K562 (cell line): Measurements from ENCODE around the gene PLA2G2E. TPM values are rescaled to one million over a fixed set of nuclear protein-coding genes. Genes with fewer than 3 reads are reported as not detected.

Experiments used
- ATAC-seq: fragments of 200-7000 bp; cut with Tn5 transposase; 3 replicates; pipeline ENCODE4 v1.9.1; 2020; ENCODE audit warnings: moderate library complexity
- BruUV-seq: library from RNA; stranded (reverse); fragments of 400-500 nt; replicated peaks from 2 replicates; lab custom pipeline; 2021; lab: Mats Ljungman, UMichigan
- CTCF ChIA-PET: fragments of 300-600 bp; formaldehyde crosslinking; extraction: SDS; loops from one replicate; lab custom pipeline; 2021; ENCODE audit warnings: low intra/inter-chr PET ratio; lab: Yijun Ruan, JAX
- POLR2A ChIA-PET: fragments of 300-600, 350-650 bp; sonication (Branson Sonifier 250); formaldehyde crosslinking; extraction: SDS; loops from one replicate; lab custom pipeline; 2021; ENCODE audit warnings: antibody characterized with exemption, inconsistent platforms; lab: Yijun Ruan, JAX
- DNase-seq, 4 experiments: peaks; one replicate each; pipeline versions ENCODE4 v3.0.0 to v3.0.0-alpha.2; 2011 to 2018; ENCODE audit warnings: low spot score in 3 of 4, mixed read lengths in 3 of 4; ENCODE audit errors: extremely low read depth in 1 of 4
- FAIRE-seq: peaks from 2 replicates; lab custom pipeline; 2011; peaks lifted over from hg19 to GRCh38; lab: Jason Lieb, UNC
- H2AFZ ChIP-seq: 2 replicates; pipeline ENCODE4 v1.6.0; 2011; ENCODE audit warnings: low read depth, low read length, control low read depth, inconsistent platforms
- H3K27ac ChIP-seq: fragments of 200-600 bp; 3 replicates; pipeline ENCODE4 v1.8.0; 2011; ENCODE audit warnings: low read depth, mild to moderate bottlenecking, control low read depth, inconsistent platforms, low read length, moderate library complexity, mixed read lengths; ENCODE audit errors: extremely low read depth
- H3K27me3 ChIP-seq, 2 experiments: fragments of 300-600 bp in 1 of 2; 2 replicates in 1 of 2; 3 replicates in 1 of 2; pipeline versions ENCODE4 v1.6.0 to v1.8.0; 2011; ENCODE audit warnings: inconsistent platforms in 2 of 2, low read length in 2 of 2, mild to moderate bottlenecking in 1 of 2, mixed read lengths in 1 of 2, moderate library complexity in 1 of 2; ENCODE audit not compliant: control insufficient read depth in 2 of 2, insufficient read depth in 2 of 2
- H3K36me3 ChIP-seq: fragments of 300-600 bp; 3 replicates; pipeline ENCODE4 v1.8.0; 2011; ENCODE audit warnings: mild to moderate bottlenecking, low read length, inconsistent platforms; ENCODE audit not compliant: control insufficient read depth, insufficient read depth
- H3K4me1 ChIP-seq, 2 experiments: fragments of 200-600 bp in 1 of 2; replicated peaks in 1 of 2; 2 replicates in 1 of 2; 3 replicates in 1 of 2; pipeline versions ENCODE4 v1.5.1 to v1.8.0; 2011; ENCODE audit warnings: inconsistent platforms in 2 of 2, low read length in 2 of 2, mild to moderate bottlenecking in 1 of 2, mixed read lengths in 1 of 2, moderate library complexity in 1 of 2; ENCODE audit not compliant: control insufficient read depth in 2 of 2, insufficient read depth in 2 of 2
- H3K4me2 ChIP-seq: 2 replicates; pipeline ENCODE4 v1.6.1; 2011; ENCODE audit warnings: low read length, control low read depth, inconsistent platforms, mixed read lengths; ENCODE audit not compliant: insufficient read depth
- H3K4me3 ChIP-seq: fragments of 200-600 bp; sonication (generic), shearing (Covaris generic); 2 replicates; pipeline ENCODE4 v1.5.1; 2016; ENCODE audit warnings: control low read depth, inconsistent platforms
- H3K79me2 ChIP-seq: fragments of 200-600 bp; 3 replicates; pipeline ENCODE4 v1.8.0; 2011; ENCODE audit warnings: low read length, inconsistent platforms; ENCODE audit not compliant: control insufficient read depth, insufficient read depth
- H3K9ac ChIP-seq, 2 experiments: 2 replicates each; pipeline versions ENCODE4 v1.6.0 to v1.6.1; 2011; ENCODE audit warnings: low read depth in 2 of 2, low read length in 2 of 2, control low read depth in 1 of 2, inconsistent platforms in 1 of 2, mild to moderate bottlenecking in 1 of 2, mixed read lengths in 1 of 2; ENCODE audit not compliant: insufficient read depth in 1 of 2
- H3K9me1 ChIP-seq: one replicate; pipeline ENCODE4 v1.6.0; 2011; ENCODE audit warnings: inconsistent platforms, mild to moderate bottlenecking, low read length, moderate library complexity; ENCODE audit not compliant: control insufficient read depth, insufficient read depth
- H3K9me3 ChIP-seq: replicated peaks from 2 replicates; pipeline ENCODE4 v1.5.1; 2011; ENCODE audit warnings: low read depth, low read length, inconsistent platforms; ENCODE audit not compliant: control insufficient read depth, insufficient read depth
- H4K20me1 ChIP-seq: replicated peaks from 2 replicates; pipeline ENCODE4 v1.6.1; 2011; ENCODE audit warnings: low read length, inconsistent platforms, mixed read lengths; ENCODE audit not compliant: control insufficient read depth, insufficient read depth
- BMI1 ChIP-seq: fragments of 150-350 bp; IDR thresholded peaks from 2 replicates; pipeline ENCODE4 v1.6.1; 2014; ENCODE audit warnings: low read length
- ELF2 ChIP-seq: fragments of 250-450 bp; sonication (Bioruptor Pico); IDR thresholded peaks from 2 replicates; pipeline ENCODE4 v1.5.0; 2021; ENCODE audit warnings: mild to moderate bottlenecking
- EWSR1 ChIP-seq: fragments of 450-650 bp; IDR thresholded peaks from 2 replicates; pipeline ENCODE4 v1.6.1; 2018; ENCODE audit warnings: borderline replicate concordance, mild to moderate bottlenecking, low read depth, moderate library complexity; ENCODE audit not compliant: partially characterized antibody
- GTF2B ChIP-seq: IDR thresholded peaks from 2 replicates; pipeline ENCODE4 v1.6.1; 2011; ENCODE audit not compliant: insufficient read length; ENCODE audit errors: extremely low read depth
- MCM3 ChIP-seq: fragments of 450-650 bp; IDR thresholded peaks from 2 replicates; pipeline ENCODE4 v1.6.1; 2016
- PATZ1 ChIP-seq: fragments of 250-450 bp; sonication (Bioruptor Pico); IDR thresholded peaks from 2 replicates; pipeline ENCODE4 v1.5.0; 2020; ENCODE audit warnings: mild to moderate bottlenecking, borderline replicate concordance
- RBM25 ChIP-seq: fragments of 200-400 bp; formaldehyde crosslinking; IDR thresholded peaks from 2 replicates; pipeline ENCODE4 v1.6.1; 2018; ENCODE audit warnings: low read length, low read depth, moderate library complexity; ENCODE audit not compliant: severe bottlenecking
- SETDB1 ChIP-seq: IDR thresholded peaks from one replicate; pipeline ENCODE4 v1.6.1; 2012; ENCODE audit warnings: low read length, control low read depth, inconsistent platforms
- ZNF561 ChIP-seq: fragments of 450-650 bp; formaldehyde crosslinking; conservative IDR thresholded peaks from 2 replicates; pipeline ENCODE4 v1.4.0; 2020; ENCODE audit warnings: mild to moderate bottlenecking, moderate library complexity
- WGBS: fragments of 100-300 bp; shearing (Covaris generic); methylation state at CpG from one replicate; pipeline ENCODE4 v1.1.6; 2016; ENCODE audit warnings: low coverage, mixed read lengths; ENCODE audit not compliant: insufficient coverage; ENCODE audit errors: missing lambda C conversion rate; 5-methylcytosine and 5-hydroxymethylcytosine counted together
- in situ Hi-C: fragments of 300-500 bp; cut with MboI; formaldehyde crosslinking; loops from 4 replicates; pipeline ENCODE4 v1.15.0; 2018; ENCODE audit warnings: inconsistent platforms, mixed read lengths
- intact Hi-C: fragments of 100-400 bp; cut with micrococcal nuclease; formaldehyde crosslinking; loops from 2 replicates; pipeline ENCODE4 v1.14.2; 2022
- polyA plus RNA-seq, 8 experiments: library from polyadenylated mRNA; depleted of rRNA in 4 of 8; stranded (reverse) in 5 of 8; unstranded in 3 of 8; fragments of >200 nt; fragmentation: Nextera tagmentation in 2 of 8; fragmentation: Illumina TruSeq in 1 of 8; extraction: Ambion mirVana in 2 of 8; extraction: Trizol in 1 of 8; gene quantifications; 2 replicates each; pipeline versions ENCODE4 v1.2.1 to v1.2.3, GENCODE V29; 2011 to 2014; ENCODE audit warnings: inconsistent platforms in 1 of 8, missing spikeins in 1 of 8
- total RNA-seq, 7 experiments: library from RNA; depleted of rRNA in 6 of 7; stranded (reverse); fragments of >200 nt in 6 of 7; fragmentation: Illumina TruSeq in 2 of 7; extraction: Trizol in 2 of 7; gene quantifications; 2 replicates each; pipeline versions ENCODE4 v1.2.1 to v1.2.3, GENCODE V29; 2011 to 2021; ENCODE audit warnings: low replicate concordance in 1 of 7
- TF ChIP-seq, protein P1 (sequence below): fragments of 250-450 bp; sonication (Bioruptor Pico); IDR thresholded peaks from 2 replicates; pipeline ENCODE4 v1.5.0; 2021
- TF ChIP-seq, protein P2 (sequence below): sonication (generic); formaldehyde crosslinking; IDR thresholded peaks from 2 replicates; pipeline ENCODE4 v1.8.0; 2022; ENCODE audit warnings: mild to moderate bottlenecking, missing genetic modification reagents

PLA2G2E gene
- total and polyA plus RNA-seq, 9 of the 15 experiments (the other 6 are each of a cell fraction or from before 2014, with no cell fraction given), result not detected

DNA sequence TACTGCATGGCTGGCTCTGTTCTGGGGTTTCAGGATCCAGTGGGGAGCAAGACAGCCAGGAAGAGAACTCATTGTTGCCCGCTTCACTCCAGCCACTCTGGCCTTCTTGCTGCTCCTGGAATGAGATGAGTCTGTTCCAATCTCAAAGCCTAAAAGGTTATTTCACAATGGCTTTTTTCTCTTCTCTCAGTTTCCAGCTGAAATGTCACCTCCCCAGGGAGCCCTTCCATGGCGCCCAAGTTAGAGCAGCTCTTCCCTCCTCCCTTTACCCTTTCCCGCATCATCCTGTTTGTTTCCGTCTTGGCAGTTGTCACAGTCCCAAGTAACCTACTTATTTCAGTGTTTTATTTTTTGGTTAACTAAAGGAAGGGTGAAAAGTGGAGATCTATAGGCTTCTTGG, 40.2 kb upstream of the PLA2G2E start:
- H3K4me3 ChIP-seq, result no peak overlapping the region
- no peak for DNase-seq
- H4K20me1 ChIP-seq, result no peaks in the 10 kb centered on the region; the same call in 1 of the 2 replicates
- no peak overlapping the region for H3K4me2 ChIP-seq
- no peak overlapping the region for H3K9ac ChIP-seq
- ATAC-seq, result no peak
- ChIA-PET CTCF (no interaction called here), POLR2A (interaction anchor here (0.6 kb wide), 1 partner anchor 37 kb away, joined by 3 read pairs; no protein-coding TSS in a partner anchor)
- H3K9me1 ChIP-seq, result no peaks in the 10 kb centered on the region
- H3K27me3 ChIP-seq, result peaks cover 14 to 39% of the 10 kb centered on the region in 2 experiments; a peak in 3 of 5 replicates
- H2AFZ ChIP-seq, result no peak overlapping the region
- TF ChIP-seq EWSR1 (no peak), ZNF561 (CRISPR knock-in tag) (no peak), MCM3 (no peak)
- no peak overlapping the region for H3K27ac ChIP-seq
- H3K9me3 ChIP-seq, result no peaks in the 10 kb centered on the region
- BruUV-seq, result no TSS peak
- 3% methylated on average over 4 of the region's 4 CpGs for WGBS
- H3K79me2 ChIP-seq, result no peaks in the 10 kb centered on the region
- in situ Hi-C loops (no loop called here), intact Hi-C loops (no loop called here)
- H3K4me1 ChIP-seq, result no peaks in the 10 kb centered on the region
- H3K36me3 ChIP-seq, result no peaks in the 10 kb centered on the region
- no peak for FAIRE-seq

DNA sequence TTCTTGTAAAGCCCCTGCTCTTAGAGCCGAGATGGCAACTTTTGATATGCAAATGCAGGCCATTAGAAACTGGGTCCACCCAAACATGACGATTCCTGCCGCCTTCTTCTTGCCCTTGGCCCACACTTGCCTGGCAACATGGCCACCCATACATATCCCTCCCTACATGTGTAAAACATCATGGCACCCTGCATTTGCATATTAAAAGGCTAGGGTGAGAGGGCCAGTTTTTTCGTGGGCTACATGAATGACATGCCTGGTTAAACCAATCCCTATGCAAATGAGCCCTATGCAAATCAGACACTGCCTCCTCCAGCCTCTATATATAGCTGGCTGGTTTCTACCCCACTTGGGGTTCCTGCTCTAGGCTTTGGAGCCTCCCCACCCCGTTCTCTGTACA, 37.2 kb upstream of the PLA2G2E start:
- Histone ChIP-seq H3K9me3 (no peaks in the 10 kb centered on the region), H3K27me3 (peaks cover 22 to 52% of the 10 kb centered on the region in 2 experiments; a peak in 4 of 5 replicates), H2AFZ (no peak overlapping the region), H3K9me1 (no peaks in the 10 kb centered on the region), H3K4me3 (no peak overlapping the region), H3K9ac (no peak overlapping the region), H4K20me1 (no peaks in the 10 kb centered on the region; the same call in 1 of the 2 replicates), H3K27ac (no peak overlapping the region), H3K4me2 (no peak overlapping the region), H3K79me2 (no peaks in the 10 kb centered on the region), H3K36me3 (no peaks in the 10 kb centered on the region), H3K4me1 (no peaks in the 10 kb centered on the region)
- ATAC-seq (no peak), FAIRE-seq (no peak), DNase-seq (no peak)
- in situ Hi-C loops, result no loop called here
- ChIA-PET POLR2A (interaction anchor here (1.5 kb wide), 1 partner anchor 9 kb away, joined by 4 read pairs; no protein-coding TSS in a partner anchor), CTCF (no interaction called here)
- WGBS, result 0% methylated on average over 5 of the region's 5 CpGs
- intact Hi-C loops, result no loop called here
- BruUV-seq, result no TSS peak
- TF ChIP-seq PATZ1 (CRISPR knock-in tag) (no peak), GTF2B (no peak), BMI1 (no peak), RBM25 (no peak), EWSR1 (no peak), SETDB1 (no peak), ELF2 (CRISPR knock-in tag) (no peak)
- TF ChIP-seq, protein P1, sequence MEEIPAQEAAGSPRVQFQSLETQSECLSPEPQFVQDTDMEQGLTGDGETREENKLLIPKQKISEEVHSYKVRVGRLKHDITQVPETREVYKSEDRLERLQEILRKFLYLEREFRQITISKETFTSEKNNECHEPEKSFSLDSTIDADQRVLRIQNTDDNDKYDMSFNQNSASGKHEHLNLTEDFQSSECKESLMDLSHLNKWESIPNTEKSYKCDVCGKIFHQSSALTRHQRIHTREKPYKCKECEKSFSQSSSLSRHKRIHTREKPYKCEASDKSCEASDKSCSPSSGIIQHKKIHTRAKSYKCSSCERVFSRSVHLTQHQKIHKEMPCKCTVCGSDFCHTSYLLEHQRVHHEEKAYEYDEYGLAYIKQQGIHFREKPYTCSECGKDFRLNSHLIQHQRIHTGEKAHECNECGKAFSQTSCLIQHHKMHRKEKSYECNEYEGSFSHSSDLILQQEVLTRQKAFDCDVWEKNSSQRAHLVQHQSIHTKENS (CRISPR knock-in tag), result no peak
- TF ChIP-seq, protein P2, sequence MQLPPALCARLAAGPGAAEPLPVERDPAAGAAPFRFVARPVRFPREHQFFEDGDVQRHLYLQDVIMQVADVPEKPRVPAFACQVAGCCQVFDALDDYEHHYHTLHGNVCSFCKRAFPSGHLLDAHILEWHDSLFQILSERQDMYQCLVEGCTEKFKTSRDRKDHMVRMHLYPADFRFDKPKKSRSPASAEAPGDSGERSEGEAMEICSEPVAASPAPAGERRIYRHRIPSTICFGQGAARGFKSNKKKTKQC (CRISPR knock-in tag), result no peak
